GM18868 (cell line): Measurements from ENCODE around the gene OR2A25.
A peak's percentile ranks its signal among the peaks of the same experiment; 100 is the strongest.
"Not testable (repeated sequence)": the region's sequence is repeated elsewhere in the genome, so short reads cannot be mapped to it uniquely, and the experiment has no call there.

Experiments used
- ATAC-seq: cut with Tn5 transposase; IDR thresholded peaks from one replicate; pipeline ENCODE4 v1.9.1; 2021; ENCODE audit warnings: mild to moderate bottlenecking, moderate library complexity; ENCODE audit not compliant: unreplicated experiment

Gene OR2A25, protein sequence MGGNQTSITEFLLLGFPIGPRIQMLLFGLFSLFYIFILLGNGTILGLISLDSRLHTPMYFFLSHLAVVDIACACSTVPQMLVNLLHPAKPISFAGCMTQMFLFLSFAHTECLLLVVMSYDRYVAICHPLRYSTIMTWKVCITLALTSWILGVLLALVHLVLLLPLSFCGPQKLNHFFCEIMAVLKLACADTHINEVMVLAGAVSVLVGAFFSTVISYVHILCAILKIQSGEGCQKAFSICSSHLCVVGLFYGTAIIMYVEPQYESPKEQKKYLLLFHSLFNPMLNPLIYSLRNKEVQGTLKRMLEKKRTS

GRCh38 chr7:144069511-144069910 is at the start of gene OR2A25:
Gene OR2A25 (plus strand): TSS chr7:144069811. CDS start chr7:144074220, 4,409 bp downstream.
- ATAC-seq = no peak

DNA sequence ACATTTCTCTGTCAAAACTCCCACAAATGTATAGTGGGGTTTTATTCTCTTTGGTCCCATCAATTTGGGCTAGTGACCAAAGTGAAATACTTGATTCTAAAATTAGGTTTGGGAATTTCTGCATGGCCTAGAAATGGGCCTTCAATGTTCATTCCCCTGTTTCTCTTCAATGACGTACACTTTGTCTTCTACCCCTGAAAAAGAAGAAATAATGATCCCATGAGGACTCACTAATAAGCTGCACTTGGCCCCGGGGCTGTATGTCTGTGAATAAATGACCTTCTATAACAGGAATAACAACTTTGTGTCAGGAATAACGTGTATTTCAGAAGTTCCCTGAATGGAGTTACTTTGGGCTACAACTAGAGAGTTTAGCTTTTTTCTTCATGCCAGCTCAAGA is 49.3 kb upstream of the OR2A25 start:
- ATAC-seq = no peak

DNA sequence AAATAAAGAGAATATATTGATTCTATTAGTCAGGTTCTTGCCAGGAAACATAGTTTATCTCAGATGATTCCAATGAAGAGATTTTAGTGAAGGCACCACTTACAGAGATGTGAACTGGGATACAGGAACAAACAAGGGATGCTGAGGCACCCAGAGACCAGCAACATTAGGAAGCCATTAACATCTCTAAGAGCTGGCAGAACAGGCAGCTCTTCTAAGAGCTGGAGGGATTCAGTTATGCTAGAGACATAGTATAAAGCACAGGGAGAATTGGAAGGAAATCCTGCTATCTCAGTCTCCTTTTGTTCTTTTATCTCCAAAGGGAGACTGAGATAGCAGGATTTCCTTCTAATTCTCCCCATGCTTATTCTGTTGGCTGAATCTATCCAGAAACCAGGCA is 47.4 kb upstream of the OR2A25 start:
- ATAC-seq = no peak

GRCh38 chr7:144023171-144023827 is 46.3 kb upstream of the OR2A25 start:
- ATAC-seq = no peak

DNA sequence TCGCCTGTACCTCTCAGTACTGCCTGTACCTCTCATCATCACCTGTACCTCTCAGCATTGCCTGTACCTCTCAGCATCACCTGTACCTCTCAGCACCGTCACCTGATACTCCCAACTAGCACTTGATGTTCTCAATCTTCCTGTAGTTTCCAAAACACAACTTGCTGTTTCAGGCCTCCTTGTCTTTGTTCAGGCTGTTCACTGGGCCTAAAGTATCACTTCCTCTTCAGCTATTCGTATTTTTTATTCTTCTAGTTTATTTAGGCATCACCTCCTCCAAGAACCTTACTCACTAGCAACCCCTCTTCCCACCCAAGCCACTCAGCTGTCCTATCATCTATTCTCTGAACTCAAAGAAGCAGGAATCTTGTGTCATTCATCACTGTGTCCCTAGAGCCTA is 45.4 kb upstream of the OR2A25 start:
- peak; percentile 37 for ATAC-seq

- no peak for ATAC-seq
These were observed 43.3 kb upstream of the OR2A25 start for GRCh38 chr7:144026203-144026883.

DNA sequence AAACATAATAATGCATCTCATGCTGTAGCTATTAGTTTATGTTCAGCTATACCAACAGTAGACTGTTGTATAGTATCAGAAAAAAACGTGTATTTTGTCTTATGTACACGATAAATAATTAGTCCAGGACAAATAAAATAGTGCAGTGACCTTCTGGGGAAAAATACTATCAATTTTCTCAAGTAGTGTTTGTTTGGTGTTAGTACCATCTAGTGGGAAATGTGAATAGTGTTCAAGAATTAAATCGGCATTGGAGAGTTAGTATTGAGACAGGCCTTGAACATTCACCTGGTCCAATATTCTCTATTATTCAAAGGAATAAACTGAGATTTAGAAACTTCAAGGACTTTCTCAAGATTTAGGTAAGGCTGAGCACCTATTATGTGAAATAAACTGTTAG is 42.5 kb upstream of the OR2A25 start:
- ATAC-seq = no peak

DNA sequence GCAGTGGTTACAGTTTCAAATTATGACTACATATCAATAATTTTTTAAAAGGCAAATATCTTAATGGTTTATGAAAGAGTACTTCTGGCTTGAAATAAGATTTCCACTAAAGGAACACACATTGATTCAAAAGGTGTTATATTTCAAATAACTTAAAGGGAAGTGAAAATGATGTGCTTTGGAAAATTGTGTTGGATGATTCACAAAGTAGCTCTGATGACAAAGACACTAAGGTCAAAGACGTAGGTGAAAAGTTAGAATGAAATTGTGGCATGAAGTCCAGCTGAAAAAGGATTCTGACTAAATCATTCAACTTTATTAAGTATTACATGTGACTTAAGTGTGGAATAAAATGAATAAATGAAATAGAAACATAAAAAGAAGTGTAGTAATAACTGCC is 41.6 kb upstream of the OR2A25 start:
- peak; percentile 56 for ATAC-seq

DNA sequence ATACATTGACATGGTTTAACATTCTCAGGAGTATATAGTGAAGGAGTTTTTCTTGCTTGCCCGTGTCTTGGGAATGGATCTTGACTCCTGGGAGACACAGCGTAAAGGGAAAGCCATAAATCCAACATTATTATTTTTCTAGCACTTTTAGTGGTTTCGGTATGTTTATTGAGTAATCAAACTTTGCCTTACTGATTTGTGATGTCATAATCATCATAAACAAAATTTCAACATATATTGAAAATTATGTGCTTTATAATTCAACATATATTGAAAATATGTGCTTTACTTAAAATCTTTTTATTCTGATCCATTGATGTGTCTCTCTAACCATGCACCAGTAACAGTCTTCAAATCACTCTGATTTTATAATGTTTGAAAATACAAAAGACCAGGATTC is 41.1 kb upstream of the OR2A25 start:
- ATAC-seq = no peak

- no peak for ATAC-seq
These were observed 37.1 kb upstream of the OR2A25 start for GRCh38 chr7:144032516-144032915.

DNA sequence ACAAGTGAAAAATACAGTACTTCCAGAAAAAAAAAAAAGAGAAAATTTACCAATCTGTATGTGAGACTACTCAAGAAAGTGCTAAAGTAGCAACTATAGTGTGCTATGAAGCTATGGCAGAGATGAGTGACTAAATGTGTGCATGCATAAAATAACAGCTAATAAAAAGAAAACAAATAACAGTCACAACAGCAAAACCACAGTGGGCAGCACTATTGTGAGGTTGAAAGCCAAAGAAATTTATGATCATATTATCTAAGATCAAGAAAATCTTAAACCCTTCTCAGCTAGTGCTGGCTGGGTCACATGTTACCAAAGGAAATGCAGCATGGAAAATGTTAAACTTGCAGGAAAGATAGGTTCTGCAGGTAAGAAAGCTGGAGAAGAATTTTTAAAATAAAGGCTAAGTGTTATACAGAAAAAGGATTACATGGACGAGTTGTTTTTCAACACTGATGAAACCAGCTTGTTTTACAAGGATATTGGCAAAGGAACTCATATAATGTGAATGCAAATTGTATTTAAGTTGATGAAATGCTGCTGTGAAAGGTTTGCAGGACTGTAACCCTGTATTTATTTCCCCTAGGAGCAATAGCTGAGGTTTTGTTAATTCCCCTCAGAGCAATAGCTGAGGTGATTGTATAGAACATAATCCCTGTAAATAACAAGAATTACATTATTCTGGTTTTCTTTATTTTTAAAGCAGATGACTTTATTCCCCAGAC is 36.5 kb upstream of the OR2A25 start:
- no peak for ATAC-seq

GRCh38 chr7:144035385-144035784 is 34.2 kb upstream of the OR2A25 start:
- ATAC-seq = no peak

DNA sequence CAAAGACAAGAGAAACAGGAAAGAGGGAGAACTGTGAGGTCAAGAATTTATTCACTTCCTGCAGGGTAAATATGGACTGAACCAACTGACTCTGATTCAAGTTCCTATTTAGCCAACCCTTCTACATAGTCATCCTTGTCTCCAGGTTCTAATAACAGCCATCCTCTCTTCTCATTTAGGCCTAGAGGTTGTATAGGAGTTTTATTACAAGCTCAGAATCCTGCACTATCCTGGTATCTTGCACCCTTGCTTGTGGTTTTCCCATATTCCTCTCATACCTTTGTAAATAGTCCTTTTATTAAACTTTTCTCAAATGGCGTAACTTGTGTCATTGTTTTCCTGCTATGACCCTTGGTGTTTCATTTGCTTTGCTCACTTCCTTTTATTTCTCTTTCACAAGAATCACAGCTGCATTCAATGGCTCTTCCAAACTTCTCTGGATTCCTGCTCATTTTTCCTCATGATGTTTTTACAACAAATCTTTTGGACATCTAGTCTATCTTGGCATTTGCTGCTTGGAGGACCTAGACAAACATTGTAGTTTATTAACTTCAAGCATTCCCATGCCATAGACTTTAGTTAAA is 33.2 kb upstream of the OR2A25 start:
- ATAC-seq = no peak

- ATAC-seq = no peak
These were observed 32.1 kb upstream of the OR2A25 start for GRCh38 chr7:144037414-144038035.

DNA sequence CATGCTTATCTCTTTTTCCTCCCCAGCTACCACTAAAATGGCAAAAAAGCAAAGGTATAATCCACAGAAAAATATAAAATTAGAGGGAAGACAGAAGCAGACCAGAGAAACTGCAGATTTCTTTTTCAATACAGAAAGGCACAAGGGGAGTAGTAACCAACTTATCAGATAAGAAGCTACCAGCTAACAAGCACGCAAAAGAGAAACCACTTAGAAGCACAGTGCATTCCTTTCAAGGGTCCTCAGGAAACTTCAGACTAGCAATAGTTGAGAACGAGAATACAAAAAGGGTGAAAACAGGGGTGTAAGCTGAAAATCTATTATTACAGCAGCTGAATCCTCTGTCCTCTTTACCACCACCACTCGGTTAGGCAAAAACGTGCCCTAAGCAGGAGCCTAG is 30.7 kb upstream of the OR2A25 start:
- ATAC-seq = no peak

GRCh38 chr7:144048648-144049047 is 21.0 kb upstream of the OR2A25 start, which contains the start of gene OR2A5:
Gene OR2A5 (plus strand): TSS chr7:144048948. CDS start chr7:144050402, 1,454 bp downstream.
- ATAC-seq = no peak

GRCh38 chr7:144049491-144049890 is 20.1 kb upstream of the OR2A25 start:
- ATAC-seq = no peak

DNA sequence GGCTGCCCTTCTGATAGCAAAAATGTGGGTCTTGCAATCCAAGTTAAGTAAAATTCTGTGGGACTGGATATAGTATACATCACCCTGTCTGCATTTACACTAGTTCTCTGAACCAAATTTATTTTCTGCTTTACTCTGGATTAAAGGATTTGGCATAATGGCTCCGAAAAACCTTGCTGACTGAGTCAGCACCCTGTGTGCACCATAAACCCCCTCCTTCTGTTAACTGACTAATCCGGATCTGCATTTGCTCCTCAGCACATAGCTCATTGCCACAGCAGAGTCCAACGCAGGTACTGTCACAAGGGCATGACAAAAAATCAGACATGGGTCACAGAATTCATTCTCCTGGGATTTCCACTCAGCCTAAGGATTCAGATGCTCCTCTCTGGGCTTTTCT is 19.5 kb upstream of the OR2A25 start:
- ATAC-seq = no peak

DNA sequence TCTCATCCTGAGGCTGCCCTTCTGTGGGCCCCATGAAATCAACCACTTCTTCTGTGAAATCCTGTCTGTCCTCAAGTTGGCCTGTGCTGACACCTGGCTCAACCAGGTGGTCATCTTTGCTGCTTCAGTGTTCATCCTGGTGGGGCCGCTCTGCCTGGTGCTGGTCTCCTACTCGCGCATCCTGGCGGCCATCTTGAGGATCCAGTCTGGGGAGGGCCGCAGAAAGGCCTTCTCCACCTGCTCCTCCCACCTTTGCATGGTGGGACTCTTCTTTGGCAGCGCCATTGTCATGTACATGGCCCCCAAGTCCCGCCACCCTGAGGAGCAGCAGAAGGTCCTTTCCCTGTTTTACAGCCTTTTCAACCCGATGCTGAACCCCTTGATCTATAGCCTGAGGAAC is 18.7 kb upstream of the OR2A25 start:
- ATAC-seq = not testable (repeated sequence)

DNA sequence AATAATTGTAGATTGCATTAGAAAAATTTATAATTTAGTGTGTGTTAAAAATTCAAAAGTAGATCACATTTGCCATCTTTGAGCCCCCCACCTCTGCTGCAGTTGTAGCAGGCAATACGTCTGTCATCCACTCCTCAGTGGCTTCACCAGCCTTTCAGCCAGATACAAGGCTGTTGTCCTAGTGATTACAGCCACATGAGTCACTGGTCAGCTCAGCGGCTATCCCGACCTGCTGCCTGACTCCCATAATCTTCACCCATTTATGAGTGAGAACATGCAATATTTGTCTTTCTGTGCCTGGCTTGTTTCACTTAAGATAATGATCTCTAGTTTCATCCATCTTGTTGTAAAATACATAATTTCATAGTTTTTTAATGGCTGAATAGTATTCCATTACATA is 11.7 kb upstream of the OR2A25 start:
- no peak for ATAC-seq
